DMS79 treated with DMSO at 0.1 percent for 48 hours (cell line): ENCODE data around the gene NRDE2.

ENCODE experiments used
- DNase-seq: peaks from one replicate; lab custom pipeline; 2025; lab: John Stamatoyannopoulos, UW

Gene NRDE2

GRCh38 chr14:90296641-90297040 is 35.1 kb downstream of the NRDE2 start:
- DNase-seq = no peak

GRCh38 chr14:90295870-90296516 is 35.7 kb downstream of the NRDE2 start:
- no peak for DNase-seq

GRCh38 chr14:90294872-90295271 is 36.9 kb downstream of the NRDE2 start:
- DNase-seq = no peak

- no peak for DNase-seq
Observed at GRCh38 chr14:90293766-90294730, 37.7 kb downstream of the NRDE2 start.

GRCh38 chr14:90291699-90292098 is 40.0 kb downstream of the NRDE2 start:
- no peak for DNase-seq

GRCh38 chr14:90290337-90291011 is 41.3 kb downstream of the NRDE2 start:
- DNase-seq = no peak

- DNase-seq = no peak
Observed at GRCh38 chr14:90288651-90289355, 42.9 kb downstream of the NRDE2 start.

GRCh38 chr14:90287791-90288190 is 44.0 kb downstream of the NRDE2 start:
- DNase-seq = no peak

- DNase-seq = no peak
Observed at GRCh38 chr14:90281756-90282155, 50.0 kb downstream of the NRDE2 start.

- no peak for DNase-seq
Observed at GRCh38 chr14:90281261-90281660, 50.5 kb downstream of the NRDE2 start.

- no peak for DNase-seq
Observed at GRCh38 chr14:90280096-90280495, 51.6 kb downstream of the NRDE2 start.

- DNase-seq = no peak
Observed at GRCh38 chr14:90278199-90279175, 53.3 kb downstream of the NRDE2 start.

- no peak for DNase-seq
Observed at GRCh38 chr14:90277581-90278198, 54.1 kb downstream of the NRDE2 start.

- DNase-seq = no peak
Observed at GRCh38 chr14:90276646-90277367, 54.9 kb downstream of the NRDE2 start.

- DNase-seq = no peak
Observed at GRCh38 chr14:90275820-90276219, 55.9 kb downstream of the NRDE2 start.

GRCh38 chr14:90275458-90275814 is 56.3 kb downstream of the NRDE2 start:
- no peak for DNase-seq

- DNase-seq = no peak
Observed at GRCh38 chr14:90274808-90275457, 56.8 kb downstream of the NRDE2 start.

GRCh38 chr14:90274019-90274418 is 57.7 kb downstream of the NRDE2 start:
- DNase-seq = no peak

GRCh38 chr14:90273532-90273931 is 58.2 kb downstream of the NRDE2 start:
- DNase-seq = no peak
